GM18951 (cell line): ENCODE measurements around the gene TEKT2.

ENCODE experiments used
- POLR2A ChIP-seq: IDR thresholded peaks from 4 replicates; pipeline ENCODE4 v1.6.1; 2011; ENCODE audit warnings: mild to moderate bottlenecking; ENCODE audit not compliant: insufficient read length, insufficient read depth; ENCODE audit errors: extremely low read depth
- in situ Hi-C: fragments of 300-500 bp; cut with MboI; formaldehyde crosslinking; loops from one replicate; pipeline ENCODE4 v1.12.0; 2022; ENCODE audit warnings: low sequenced_read_pairs, mixed read lengths, inconsistent platforms; ENCODE audit not compliant: unreplicated experiment

The TEKT2 gene

DNA sequence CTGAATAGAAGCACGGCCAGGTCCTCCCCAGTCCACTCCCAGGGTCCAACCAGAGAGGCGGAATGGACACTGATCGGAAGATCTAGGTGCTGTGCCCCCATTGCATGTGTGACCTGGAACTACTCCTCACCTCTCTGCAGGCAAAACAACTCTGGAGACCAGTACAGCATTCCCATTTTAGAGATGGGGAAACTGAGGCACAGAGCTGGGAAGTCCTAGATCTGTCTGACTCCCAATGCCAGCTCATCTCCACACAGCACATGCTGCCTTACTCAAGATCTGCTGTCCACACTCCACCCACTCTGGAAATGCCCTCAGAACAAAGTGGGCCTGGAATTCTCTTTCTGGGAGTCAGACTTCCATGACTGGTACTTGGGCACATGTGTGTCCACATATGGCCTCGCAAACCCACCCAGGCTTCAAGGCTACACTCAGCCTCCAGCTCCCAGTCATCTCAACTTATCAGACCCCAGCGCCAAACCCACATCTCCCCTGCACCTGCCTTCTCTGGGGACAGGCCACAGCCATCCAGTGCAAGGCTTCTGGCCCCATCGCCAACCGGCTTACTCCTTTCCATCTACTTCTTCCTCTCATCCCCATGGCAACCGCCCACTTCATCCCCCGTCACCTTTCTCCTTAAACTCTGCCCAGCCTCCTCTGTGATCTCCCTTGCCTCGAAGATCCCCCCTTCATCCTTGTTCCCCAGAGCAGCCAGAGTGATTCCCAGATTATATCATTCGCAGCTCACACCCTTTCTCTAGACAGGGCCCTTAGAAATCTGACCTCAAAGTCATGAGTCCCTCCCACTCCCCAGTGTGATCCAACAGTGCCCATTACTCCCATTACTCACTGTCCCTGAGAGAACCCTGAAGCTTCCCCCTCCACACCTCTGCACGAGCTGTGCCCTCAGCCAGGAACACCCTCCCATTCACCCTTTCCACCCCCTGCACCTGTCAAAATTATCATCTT is 38.5 kb downstream of the TEKT2 start:
- in situ Hi-C loops = no loop called here
- no peak for TF ChIP-seq POLR2A

DNA sequence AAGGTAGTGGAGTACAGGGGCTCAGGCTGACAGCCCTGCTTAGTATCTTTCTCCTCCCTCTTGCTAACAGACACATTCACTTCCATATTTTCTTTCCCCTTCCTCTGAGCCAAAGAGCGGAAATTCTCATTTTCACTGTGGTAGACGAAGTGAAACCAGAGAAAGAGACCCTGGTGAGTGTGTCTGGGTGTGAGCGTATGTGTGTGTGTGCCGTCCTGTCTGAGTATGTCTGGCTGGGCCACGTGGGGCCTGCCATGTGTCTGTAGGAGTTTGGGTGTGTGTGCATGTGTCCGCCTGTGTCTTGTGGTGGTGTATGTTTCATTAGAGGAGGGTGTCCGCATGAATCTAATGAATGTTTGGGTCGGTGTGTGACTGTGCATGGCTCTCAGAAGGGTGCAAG is 39.5 kb downstream of the TEKT2 start:
- in situ Hi-C loops = no loop called here
- TF ChIP-seq POLR2A = no peak

DNA sequence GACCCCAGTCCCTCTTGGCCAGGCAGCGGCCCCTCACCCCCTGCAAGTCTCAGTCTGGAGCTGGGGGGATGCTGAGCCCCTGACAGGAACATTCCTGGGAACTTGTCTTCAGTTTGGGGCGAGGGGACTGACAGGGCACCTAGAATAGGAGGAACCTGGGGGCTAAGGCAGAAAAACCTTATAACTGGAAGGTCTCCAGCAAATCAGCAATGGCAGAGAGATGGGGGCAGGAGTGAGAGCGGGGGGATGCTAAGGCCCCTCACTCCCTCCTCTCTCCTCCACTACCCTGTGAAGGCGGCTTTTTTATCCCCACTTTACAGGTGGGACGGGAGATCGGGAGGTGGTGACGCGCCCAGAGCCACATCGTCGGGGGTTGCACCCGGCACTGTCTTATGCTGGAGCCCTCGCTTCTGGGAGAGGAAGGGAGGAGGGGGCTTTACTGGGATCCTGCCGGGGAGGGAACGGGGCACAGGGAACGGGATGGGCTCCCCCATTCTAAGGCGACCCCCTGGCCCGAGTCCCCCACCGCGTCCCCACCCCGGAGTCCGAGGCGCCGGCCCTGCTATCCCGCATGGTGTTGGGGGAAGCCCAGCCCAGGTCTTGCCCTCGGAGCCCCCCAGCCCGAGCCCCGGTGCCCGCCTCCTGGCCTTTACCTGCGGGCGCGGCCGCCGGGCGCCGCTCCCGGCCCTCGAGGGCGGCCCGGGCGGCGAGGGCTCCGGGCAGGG is 40.7 kb downstream of the TEKT2 start:
- in situ Hi-C loops = no loop called here
- no peak for TF ChIP-seq POLR2A

DNA sequence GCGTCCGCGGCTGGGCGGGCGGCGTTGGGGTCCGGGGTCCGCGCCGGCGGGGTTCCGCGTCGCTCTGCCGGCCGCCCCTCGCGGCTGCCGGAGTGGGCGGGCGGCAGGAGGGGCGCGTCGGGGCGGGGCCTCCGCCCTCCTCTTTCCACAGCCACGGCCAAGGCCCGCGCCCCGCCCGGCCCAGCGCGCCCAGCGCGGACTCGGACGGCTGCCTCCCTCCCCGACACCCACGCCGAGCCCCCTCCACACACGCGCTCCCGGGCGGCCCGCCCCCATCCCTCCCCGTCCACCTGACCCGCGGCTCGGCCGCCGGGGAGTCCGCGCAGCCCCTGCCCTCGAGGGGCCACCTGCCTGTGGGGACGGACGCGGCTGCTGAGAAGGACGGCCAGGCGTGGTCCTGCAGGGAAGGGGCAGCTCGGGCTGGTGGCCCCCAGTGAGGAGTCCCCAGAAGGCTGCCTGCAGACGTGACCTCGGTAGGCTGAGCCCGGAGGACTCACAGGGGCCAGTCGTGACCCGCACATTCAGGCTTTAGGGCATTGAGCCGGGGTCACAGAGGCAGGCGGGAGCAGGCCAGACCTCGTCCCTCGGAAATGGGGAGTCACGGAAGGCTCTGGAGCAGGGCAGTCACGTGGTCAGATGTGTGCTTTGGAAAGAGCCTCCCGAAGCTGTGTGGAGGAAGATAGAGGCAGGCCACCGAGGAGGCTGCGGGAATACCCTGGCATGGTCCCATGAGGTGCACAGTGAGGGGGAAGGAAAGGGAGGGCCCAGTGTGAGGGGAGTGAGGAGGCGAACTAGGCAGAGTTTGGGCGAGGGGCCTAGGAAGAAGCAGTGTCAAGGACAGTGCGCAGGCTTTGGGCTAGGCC is 41.5 kb downstream of the TEKT2 start, which contains the start of gene COL8A2:
Gene COL8A2 (minus strand): TSS at position 94 of the 863 bp plus-strand sequence. CDS start 24,980 bp downstream, outside the sequence.
- in situ Hi-C loops = no loop called here
- TF ChIP-seq POLR2A = no peak

DNA sequence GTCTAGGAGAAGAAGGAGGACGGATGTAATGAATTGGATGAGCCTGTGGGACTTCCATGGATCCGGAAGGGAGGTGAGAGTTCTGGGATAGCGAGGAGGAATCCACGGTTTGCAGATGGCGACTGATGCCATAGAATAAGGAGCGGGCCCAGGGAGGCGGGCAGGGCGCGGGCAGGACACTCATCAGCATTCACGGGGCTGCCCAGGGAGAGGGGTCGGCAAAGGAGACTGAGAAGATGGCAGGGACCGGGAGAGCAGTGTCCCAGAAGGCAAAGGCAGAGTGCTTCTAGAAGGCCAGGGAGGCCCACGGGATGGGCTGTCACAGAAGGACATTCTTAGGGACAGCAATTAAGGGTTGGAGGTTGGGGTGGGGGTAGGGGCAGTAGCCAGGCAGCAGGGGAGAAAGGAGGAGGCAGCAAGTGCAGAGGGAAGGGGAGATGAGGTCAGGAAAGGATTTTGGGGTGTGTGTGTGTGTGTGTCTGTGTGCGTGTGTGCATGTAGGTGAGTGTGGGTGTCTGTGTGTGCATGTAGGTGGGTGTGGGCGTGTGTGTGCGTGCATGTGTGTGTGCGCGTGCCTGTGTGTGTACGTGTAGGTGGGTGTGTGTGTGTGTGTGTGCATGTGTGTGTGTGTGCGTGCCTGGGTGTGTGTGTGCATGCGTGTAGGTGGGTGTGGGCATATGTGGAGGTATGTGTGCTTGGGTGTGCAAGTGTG is 42.3 kb downstream of the TEKT2 start:
- TF ChIP-seq POLR2A = no peak
- in situ Hi-C loops = no loop called here

DNA sequence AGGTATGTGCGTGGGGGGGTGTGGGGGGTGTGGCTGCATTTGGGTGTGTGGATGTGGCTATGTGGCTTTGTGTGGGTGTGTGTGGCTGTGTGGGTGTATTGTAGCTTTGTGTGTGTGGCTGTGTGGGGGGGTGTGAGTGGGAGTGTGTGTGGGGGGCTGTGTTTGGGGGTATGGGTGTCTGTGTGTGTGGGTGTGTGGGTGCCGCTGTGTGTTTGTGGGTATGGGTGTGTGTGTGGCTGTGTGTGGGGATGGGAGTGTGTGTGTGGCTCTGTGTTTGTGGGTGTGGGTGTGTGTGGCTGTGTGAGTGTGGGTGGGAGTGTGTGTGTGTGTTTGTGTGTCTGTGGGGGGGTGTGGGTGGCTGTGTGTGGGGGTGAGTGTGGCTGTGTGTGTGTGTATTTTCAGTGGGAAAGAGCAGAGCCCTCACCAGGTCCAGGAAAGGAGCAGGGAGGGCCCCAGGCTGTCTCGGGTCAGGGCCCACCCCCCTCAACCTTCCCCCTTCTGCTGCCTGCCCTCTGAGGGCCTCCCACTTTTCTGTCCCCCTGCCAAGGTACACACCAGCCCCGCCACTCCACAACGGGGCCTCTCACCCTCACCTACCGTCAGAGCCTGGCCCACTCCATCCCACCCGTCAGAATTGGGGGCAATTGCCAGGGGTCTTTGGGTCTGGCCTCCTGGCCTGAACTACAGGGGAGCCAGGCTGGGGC is 43.1 kb downstream of the TEKT2 start:
- no peak for TF ChIP-seq POLR2A
- in situ Hi-C loops = no loop called here

DNA sequence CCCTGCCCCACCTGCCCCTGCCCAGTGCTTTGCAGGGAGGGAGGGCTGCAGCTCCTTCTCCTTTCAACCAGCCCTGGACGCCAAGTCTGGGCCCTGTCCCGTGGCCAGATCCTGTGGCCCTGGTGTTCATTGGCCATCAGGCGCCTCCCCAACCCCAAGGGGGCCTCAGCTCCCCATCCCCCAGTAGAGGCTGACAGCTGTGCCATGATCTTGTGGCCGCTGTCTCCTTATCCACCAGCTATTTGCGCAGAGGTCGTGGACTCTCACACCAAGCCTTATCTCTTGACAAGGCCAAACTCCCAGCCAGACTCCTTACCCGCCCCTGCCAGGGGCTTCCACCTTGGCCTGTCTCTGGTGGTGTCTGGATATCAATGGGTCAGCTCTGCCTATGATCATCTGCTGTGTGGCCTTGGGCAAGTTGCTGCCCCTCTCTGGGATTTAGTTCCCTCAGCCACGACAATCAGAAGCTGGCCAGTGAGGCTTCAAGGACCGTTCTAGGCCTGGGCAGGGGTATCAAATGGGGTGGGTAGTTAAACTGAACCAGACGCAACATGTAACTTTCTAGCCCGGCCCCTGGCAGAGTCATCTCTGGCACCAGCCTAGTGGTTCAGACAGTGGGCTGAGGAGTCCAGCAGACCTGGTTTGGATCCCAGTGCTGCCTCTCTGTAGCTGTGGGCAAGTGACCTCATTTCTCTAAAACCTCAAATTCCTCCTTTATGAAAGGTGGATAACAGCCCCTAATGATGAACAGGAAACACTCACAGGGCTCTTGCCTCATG is 44.4 kb downstream of the TEKT2 start:
- in situ Hi-C loops = no loop called here
- no peak for TF ChIP-seq POLR2A

DNA sequence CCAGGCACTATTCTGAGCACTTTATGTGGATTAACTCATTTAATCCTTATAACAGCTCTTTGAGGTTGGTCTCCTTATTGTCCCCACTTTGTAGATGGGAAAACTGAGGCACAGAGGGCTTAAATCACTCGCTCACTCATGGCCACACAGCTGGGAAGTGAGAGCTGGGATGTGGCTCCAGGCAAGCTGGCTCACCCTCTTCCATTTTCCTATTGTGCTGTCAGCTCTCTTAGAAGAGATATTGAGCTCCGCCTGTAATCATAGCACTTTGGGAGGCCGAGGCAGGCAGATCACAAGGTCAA is 45.0 kb downstream of the TEKT2 start:
- no peak for TF ChIP-seq POLR2A
- in situ Hi-C loops = no loop called here

DNA sequence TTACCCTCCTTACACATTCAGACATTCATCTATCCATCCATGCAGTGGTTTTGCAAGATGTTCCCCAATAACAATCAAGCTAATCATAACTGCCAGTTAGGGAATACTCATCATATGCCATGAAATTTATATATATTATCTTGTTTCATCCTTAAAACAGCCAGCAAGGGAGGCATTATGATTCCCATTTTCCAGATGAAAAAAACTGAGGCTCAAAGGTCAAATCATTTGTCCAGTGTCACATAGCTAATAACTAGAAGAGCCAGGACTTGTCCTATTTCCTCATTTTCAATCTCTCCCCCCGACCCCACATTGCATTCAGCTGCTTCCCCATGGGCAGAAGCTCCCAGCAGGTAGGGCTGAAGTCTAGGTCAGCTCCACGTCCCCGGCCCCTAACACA is 48.1 kb downstream of the TEKT2 start:
- no peak for TF ChIP-seq POLR2A
- in situ Hi-C loops = no loop called here

DNA sequence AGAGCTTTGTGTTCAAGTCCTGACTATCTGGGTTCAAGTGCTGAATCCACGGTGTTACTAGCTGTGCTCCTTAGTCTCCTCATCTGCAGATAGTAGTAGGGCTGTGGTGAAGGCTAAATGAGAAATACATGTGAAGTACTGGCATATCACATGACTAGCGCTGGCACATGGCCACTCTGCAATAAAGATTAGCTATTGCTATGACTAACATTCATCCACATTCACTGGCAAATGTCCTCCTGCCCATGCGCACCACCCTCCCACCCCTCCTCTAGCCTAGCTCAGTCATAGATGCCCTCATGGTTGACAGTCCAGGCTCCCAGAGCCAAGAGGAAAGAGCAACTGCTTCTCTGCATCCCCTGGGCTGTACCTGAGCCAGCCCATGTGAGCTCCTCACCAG is 49.6 kb downstream of the TEKT2 start:
- in situ Hi-C loops = no loop called here
- TF ChIP-seq POLR2A = no peak

DNA sequence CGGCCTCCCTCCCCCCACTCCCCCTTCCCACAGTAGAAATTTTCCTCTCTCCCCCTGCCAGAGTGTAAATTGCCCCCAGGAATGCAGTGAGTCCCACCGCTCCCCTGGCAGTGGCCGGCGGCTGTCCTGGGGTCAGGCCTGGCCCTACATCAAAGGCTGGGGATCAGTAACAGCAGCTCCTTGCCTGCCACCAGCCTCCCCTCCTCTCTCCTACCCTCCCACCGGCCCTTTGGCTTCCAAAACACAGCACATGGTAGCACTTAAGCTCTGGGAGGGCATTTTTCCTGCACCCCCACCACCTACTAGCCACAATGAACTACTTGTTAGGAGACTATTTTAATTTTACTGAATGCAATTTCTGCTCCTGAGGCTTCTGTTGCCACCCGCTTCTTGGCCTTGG is 50.1 kb downstream of the TEKT2 start:
- in situ Hi-C loops = no loop called here

More for the DNA sequence above, 50.1 kb downstream of the TEKT2 start:
- TF ChIP-seq POLR2A = no peak
